Stimulated activated CD8-positive, alpha-beta memory T cell treated with anti-CD3 and anti-CD28 coated beads, Interleukin-4, amount 100 ng/mL, for 4 hours (primary cell): ENCODE results near the gene RAB40A.
"Not testable (repeated sequence)": the region's sequence is repeated elsewhere in the genome, so short reads cannot be mapped to it uniquely, and the experiment has no call there.

Experiments used
- DNase-seq, 2 donors: peaks; one replicate each; pipeline ENCODE4 v3.0.0-alpha.2; 2020; ENCODE audit warnings: low read depth in 2 of 2, low spot score in 1 of 2

The RAB40A gene

GRCh38 chrX:103464072-103464773 is 55.1 kb downstream of the RAB40A start:
- DNase-seq = no peak

GRCh38 chrX:103461156-103461555 is 58.1 kb downstream of the RAB40A start:
- DNase-seq = no peak

- not testable (repeated sequence) for DNase-seq
Observed at GRCh38 chrX:103460001-103460755, 59.1 kb downstream of the RAB40A start.

GRCh38 chrX:103453655-103454054 is 65.6 kb downstream of the RAB40A start:
- DNase-seq = no peak
